ENCODE results near the gene SPIB.
"Not testable (repeated sequence)": the region's sequence is repeated elsewhere in the genome, so short reads cannot be mapped to it uniquely, and the experiment has no call there.

SPIB gene

GRCh38 chr19:50390952-50391351, 27.8 kb upstream of the SPIB start:
- not testable (repeated sequence) for DNase-seq (ENCODE audit: low read depth)

GRCh38 chr19:50392759-50393158, 26.0 kb upstream of the SPIB start:
- DNase-seq (ENCODE audit: low read depth) = no peak

- DNase-seq (ENCODE audit: low read depth) = no peak
Measured at GRCh38 chr19:50393589-50393988, 25.1 kb upstream of the SPIB start.

GRCh38 chr19:50394017-50394416, 24.7 kb upstream of the SPIB start:
- no peak for DNase-seq (ENCODE audit: low read depth)

GRCh38 chr19:50398675-50399367, 19.9 kb upstream of the SPIB start:
- DNase-seq (ENCODE audit: low read depth) = no peak

- no peak for DNase-seq (ENCODE audit: low read depth)
Measured at GRCh38 chr19:50399368-50399745, 19.4 kb upstream of the SPIB start.

- no peak for DNase-seq (ENCODE audit: low read depth)
Measured at GRCh38 chr19:50401605-50402450, 16.9 kb upstream of the SPIB start.

GRCh38 chr19:50402544-50403301, 16.0 kb upstream of the SPIB start:
- no peak for DNase-seq (ENCODE audit: low read depth)

GRCh38 chr19:50406156-50406820, 12.4 kb upstream of the SPIB start:
- DNase-seq (ENCODE audit: low read depth) = no peak

GRCh38 chr19:50406829-50407228, 11.9 kb upstream of the SPIB start:
- no peak for DNase-seq (ENCODE audit: low read depth)

- DNase-seq (ENCODE audit: low read depth) = no peak
Measured at GRCh38 chr19:50409347-50409746, 9.4 kb upstream of the SPIB start.

GRCh38 chr19:50410109-50410508, 8.6 kb upstream of the SPIB start:
- DNase-seq (ENCODE audit: low read depth) = no peak

GRCh38 chr19:50412419-50412818, 6.3 kb upstream of the SPIB start:
- DNase-seq (ENCODE audit: low read depth) = no peak

- DNase-seq (ENCODE audit: low read depth) = no peak
Measured at GRCh38 chr19:50413096-50413495, 5.6 kb upstream of the SPIB start.

- no peak for DNase-seq (ENCODE audit: low read depth)
Measured at GRCh38 chr19:50413531-50413930, 5.2 kb upstream of the SPIB start.

GRCh38 chr19:50414864-50415660, 3.7 kb upstream of the SPIB start:
- DNase-seq (ENCODE audit: low read depth) = no peak

- no peak for DNase-seq (ENCODE audit: low read depth)
Measured at GRCh38 chr19:50415661-50416033, 3.1 kb upstream of the SPIB start.

GRCh38 chr19:50416034-50416977, 2.4 kb upstream of the SPIB start:
- DNase-seq (ENCODE audit: low read depth) = no peak

GRCh38 chr19:50417111-50418081, 1.3 kb upstream of the SPIB start:
- no peak for DNase-seq (ENCODE audit: low read depth)

Measured in GM04503 (cell line).